ENCODE data around the gene SLC10A3.

The SLC10A3 gene

DNA sequence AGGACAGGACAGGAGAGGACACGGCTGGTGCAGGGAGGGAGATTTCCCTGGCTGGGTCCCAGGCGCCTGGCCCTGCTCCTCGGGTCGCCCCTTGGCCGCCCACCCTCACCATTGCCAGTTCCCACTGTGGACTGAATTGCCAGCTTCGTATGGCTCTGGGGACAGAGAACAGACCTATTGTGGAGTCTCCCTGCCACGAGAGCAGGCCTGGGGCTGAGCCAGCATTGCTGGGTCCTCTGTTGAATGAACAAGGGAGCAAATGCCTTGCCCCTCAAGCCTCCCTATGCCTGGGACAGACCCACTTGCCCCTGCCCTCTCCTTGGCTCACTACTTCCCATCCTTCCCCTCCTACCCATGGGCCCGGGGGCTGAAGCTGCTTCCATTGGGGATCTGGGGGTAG lies 28.0 kb downstream of the SLC10A3 start:
- no peak for DNase-seq

DNA sequence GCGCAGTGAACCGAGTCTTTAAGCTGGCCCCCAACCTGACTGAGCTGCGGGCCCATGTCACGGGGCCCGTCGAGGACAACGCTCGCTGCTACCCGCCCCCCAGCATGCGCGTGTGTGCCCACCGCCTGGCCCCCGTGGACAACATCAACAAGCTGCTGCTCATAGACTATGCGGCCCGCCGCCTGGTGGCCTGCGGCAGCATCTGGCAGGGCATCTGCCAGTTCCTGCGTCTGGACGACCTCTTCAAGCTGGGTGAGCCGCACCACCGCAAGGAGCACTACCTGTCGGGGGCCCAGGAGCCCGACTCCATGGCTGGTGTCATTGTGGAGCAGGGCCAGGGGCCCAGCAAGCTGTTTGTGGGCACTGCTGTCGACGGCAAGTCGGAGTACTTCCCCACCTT lies 30.1 kb downstream of the SLC10A3 start:
- DNase-seq: no peak

DNA sequence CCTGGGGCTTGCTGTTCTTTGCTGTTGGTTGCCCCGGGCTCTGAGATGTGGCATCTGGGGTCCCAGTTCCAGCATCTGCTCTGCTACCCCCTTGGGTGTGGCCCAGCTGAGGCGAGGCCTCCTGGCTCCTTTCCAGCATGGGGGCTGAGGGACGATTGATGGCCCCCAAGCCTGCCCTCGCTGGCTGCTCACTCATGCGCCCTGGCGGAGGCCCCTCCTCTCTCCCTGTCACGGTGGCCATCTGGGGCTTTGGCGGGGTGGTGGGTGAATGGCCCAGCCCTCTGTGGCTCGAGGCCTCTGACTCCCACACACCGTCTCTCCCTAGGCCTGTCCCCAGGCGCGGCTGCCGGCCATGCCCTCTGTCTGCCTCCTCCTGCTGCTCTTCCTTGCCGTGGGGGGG lies 30.6 kb downstream of the SLC10A3 start:
- no peak for DNase-seq

DNA sequence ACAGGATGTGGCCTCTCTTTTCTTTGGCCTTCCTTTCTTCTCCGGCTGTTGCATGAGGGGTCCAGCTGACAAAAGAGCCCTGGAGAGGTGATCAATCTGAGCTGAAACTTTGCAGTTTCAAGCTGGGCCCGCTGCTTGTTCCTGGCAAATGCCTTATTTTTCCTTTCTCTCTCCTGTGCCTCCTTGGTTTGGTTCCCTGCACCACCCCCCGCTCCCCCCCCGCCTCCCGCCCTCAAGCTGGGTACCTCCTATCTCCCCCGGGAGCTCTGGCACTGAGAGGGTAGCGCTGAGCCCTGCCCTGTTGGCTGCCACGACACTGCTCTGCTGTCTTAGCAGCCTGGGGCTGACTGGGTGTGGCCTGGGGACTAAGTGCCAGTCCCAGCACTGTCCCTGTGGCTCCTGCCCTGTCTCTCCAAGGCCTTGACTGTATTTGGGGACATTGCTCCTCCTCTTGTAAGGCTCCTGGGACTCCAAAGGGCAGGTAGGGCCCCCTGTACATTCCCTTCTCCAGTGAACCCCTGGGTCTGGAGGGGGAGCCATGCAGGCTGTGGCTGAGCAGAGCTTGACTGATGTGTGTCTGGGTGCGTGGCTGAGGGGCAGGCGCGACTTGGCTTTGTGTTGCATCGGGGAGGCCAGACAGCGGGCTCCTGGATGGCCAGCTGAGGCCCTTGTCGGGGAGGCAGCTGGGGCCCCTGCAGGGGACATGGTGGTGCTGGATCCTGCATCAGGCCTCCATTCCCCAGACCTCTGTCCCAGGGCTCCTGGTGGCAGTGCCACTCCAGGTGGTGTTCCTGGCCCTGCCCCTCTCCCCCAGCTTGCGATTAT lies 31.3 kb downstream of the SLC10A3 start:
- peak; percentile 54 for DNase-seq

DNA sequence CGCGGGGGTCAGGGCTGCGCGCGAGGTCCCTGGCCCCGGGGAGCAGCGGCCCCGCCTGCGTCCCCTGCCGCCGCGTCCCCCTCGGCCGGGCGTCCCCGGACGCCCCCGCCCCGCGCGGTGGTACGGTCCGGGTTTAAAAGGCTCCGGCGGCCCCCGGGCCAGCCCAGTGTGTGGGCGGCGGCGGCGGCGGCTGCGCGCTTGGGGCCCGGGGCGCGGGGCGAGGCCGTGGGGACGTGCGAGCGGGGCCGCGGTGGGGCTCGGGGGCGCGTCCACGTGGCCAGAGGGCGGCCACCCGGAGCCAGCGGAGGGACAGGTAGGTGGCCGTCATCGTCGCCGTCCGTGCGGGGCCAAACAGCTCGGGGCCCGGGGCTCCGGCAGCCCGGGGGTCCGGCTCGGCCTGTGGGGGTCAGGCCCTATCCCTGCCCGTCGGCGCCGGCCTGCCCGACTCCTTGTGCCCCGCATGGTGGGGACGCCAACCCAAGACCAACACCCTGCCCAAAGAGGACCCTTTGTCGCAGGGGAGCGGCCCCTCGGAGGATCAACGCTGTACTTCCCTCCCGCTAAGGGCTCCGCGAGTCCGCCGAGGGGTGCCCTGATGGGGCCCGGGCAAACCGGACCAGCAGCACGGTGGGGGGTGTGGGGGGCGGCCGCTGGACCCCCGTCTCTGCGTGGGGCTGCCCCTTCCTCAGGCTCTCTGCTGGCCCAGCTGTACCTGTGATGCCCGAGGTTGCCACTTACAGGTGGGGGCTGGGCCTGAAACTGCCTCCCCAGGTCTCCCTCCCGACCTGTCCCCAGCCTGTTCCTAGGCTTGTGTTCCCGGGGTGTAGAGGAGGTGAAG lies 32.1 kb downstream of the SLC10A3 start, which contains the start of gene PLXNA3:
Gene PLXNA3, plus strand, starts transcription at position 166 of the 838 bp plus-strand sequence. CDS start 1,903 bp downstream, outside the sequence.
- DNase-seq: peak; percentile 68

GRCh38 chrX:154457491-154458115 lies 32.8 kb downstream of the SLC10A3 start:
- DNase-seq: peak; percentile 51

DNA sequence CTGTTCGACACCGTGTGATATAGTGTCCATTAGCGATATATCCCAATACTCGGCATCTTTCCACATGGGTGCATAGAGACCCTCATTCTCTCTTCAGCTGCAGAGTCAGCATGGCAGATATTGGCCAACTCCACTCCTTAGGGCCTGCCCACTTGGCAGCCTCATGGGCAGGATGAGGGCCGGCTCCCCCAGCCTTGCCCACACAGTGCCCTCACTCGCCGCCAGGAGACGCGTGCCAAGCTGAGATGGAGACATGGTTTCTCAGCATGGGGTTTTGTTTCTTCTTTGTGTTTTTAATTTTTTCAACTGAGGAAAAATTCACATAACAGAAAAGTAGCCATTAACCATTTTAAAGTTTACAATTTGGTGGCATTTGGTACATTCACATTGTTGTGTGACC lies 37.6 kb downstream of the SLC10A3 start:
- no peak for DNase-seq

DNA sequence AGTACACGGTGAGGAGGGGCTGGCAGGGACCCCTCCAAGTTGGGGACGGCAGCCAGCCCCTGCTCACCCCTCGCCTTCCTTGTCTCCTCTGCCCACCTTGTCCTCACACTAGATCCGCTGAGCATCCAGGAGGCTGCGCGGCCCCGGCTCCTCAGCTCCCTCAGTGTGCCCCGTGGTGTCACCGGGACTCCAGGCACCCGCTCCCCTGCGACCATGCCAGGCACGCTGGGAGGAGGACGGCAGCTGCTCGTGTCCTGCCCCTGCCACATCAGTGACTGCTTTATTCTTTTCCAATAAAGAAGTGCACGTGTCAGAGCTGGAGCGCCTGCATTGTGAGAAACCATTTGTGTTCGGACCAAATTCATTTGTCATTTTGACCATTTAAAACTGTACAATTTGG lies 40.1 kb downstream of the SLC10A3 start:
- DNase-seq: no peak

DNA sequence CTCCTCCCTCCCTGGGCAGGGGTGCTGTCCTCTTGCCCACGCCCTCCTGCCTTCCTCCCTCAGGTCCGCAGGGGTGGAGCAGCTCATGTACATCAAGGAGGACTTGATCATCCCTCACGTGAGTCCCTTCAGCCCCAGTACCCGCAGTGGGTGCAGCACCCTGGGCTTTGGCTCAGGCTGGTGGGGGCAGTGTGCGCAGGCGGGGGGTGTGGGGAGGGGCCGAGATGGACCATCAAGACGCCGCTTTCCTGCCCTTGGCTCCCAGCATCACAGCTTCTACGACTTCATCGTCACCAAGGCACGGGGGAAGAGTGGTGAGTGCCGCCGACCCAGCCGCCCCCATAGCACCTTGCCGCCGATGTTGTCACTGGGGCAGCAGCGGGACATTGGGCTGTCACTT lies 40.8 kb downstream of the SLC10A3 start:
- no peak for DNase-seq

DNA sequence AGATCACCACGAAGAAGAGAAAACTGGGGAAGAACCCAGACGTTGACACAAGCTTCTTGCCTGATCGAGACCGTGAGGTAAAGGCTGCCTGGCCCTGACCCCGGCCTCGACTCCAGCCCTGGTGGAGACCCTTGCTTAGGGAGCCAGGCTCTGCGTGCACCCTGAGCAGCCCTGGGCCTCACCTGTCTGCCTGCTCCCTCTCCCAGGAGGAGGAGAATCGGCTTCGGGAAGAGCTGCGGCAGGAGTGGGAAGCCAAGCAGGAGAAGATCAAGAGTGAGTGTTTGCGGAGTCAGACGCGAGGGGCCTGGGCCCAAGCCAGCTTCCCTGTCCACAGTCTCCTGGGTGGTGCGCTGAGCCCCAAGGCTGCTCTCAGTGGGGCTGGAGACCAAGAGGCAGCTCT lies 41.9 kb downstream of the SLC10A3 start:
- DNase-seq: no peak

- no peak for DNase-seq
Observed at GRCh38 chrX:154446430-154446829, 44.0 kb downstream of the SLC10A3 start.

DNA sequence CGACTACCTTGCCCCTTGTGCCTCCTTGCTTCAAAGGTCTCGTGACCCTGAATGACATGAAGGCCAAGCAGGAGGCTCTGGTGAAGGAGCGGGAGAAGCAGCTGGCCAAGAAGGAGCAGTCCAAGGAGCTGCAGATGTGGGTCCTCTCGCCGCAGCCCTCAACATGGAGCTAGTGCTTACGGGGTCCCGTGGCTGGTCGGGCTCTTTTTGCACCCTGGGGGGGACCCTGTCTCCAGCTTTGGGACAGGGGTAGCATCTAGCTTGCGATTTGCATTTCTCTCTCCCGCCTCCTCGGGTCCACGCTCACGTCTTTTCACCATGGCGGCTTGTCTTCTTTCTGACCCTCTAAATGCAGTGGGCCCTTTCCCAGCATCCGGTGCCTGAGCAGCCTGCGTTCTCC lies 44.7 kb downstream of the SLC10A3 start:
- no peak for DNase-seq

- DNase-seq: no peak
Observed at GRCh38 chrX:154444755-154445246, 45.6 kb downstream of the SLC10A3 start.

- peak; percentile 81 for DNase-seq
Observed at GRCh38 chrX:154443992-154444754, 46.3 kb downstream of the SLC10A3 start, which contains the start of gene FAM50A. FAM50A (plus strand) TSS chrX:154444141; CDS start chrX:154444236, 95 bp downstream.

DNA sequence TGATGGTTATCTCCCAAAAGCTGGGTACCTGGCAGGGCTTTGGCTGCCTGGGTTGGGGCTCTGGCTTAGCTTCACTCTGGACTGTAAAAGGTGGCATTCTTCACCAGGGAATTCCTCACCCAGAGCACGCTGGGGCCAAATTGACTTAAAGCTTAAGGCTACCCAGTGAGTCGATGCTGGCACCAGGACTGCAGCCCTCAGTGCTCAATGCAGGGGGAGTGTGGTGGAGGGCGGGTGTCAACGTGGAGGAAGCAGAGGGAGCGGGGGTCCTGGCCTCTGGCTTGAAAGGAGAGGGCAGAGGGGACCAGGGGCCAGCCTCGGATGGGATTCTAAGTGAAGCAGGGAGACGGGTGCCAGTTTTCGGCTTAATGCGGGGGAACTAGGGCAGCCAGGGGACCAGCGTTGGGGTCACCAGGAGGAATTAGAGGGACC lies 46.9 kb downstream of the SLC10A3 start:
- no peak for DNase-seq

- no peak for DNase-seq
Observed at GRCh38 chrX:154441984-154442707, 48.3 kb downstream of the SLC10A3 start.

DNA sequence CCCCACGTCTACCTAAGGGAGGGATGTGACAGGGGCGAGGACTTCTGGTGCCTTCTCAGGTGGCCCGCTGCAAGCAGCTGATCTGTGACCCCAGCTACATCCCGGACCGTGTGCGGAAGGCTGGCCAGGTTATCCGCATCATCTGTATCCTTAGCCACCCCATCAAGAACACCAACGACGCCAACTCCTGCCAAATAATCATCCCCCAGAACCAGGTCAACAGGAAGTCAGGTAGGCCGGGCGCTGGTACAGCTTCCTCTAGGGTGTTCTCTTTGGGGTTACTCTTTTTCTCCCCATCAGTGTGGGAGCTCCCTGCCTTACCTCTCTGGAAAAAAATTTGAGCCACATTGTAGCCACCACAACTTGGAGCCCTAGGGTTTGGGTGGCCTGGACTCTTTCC lies 48.9 kb downstream of the SLC10A3 start:
- DNase-seq: no peak

DNA sequence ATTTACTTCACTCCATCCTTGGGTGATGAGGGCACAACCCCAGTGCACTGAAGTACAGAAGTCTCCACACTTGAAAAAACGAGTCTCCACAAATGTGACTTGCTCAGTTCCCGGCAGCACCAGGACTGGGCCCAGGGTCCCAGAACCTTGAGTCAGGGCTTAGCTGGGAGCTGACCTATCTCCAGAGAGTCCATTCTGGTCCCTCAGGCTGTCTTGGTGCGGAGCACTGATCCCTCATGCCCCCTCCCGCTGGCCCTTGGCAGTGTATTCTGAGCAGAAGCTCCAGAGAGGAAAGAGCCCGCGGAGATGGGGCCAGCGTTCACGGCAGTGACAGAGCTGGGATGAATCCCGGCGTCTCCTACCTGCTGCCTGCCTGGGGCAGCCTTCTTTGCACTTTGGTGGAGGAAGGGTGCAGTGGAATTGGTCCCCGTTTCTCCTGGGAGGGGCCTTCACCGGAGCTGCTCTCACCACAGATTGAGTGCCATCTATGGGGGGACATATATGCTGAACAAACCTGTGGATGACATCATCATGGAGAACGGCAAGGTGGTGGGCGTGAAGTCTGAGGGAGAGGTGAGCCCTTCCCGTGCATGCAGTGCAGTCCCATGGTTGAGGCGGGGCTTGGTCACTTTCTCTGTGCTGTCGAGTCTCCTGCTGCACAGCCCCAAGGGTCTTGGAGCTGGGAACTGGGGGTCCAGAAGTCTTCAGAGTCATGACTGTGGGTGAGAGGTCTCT lies 49.6 kb downstream of the SLC10A3 start:
- DNase-seq: no peak

DNA sequence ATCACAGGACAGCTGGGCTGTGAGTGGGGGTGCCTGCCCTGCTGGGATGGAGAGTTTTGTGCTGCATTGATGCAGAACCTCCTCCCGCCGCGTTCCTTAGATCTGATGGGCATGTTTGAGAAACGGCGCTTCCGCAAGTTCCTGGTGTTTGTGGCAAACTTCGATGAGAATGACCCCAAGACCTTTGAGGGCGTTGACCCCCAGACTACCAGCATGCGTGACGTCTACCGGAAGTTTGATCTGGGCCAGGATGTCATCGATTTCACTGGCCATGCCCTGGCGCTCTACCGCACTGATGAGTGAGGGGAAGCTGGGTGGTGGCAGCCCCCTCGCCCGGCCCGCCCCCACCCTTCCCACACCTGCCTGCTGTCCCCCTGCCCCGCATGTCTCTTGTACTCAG lies 50.6 kb downstream of the SLC10A3 start:
- DNase-seq: no peak

DNA sequence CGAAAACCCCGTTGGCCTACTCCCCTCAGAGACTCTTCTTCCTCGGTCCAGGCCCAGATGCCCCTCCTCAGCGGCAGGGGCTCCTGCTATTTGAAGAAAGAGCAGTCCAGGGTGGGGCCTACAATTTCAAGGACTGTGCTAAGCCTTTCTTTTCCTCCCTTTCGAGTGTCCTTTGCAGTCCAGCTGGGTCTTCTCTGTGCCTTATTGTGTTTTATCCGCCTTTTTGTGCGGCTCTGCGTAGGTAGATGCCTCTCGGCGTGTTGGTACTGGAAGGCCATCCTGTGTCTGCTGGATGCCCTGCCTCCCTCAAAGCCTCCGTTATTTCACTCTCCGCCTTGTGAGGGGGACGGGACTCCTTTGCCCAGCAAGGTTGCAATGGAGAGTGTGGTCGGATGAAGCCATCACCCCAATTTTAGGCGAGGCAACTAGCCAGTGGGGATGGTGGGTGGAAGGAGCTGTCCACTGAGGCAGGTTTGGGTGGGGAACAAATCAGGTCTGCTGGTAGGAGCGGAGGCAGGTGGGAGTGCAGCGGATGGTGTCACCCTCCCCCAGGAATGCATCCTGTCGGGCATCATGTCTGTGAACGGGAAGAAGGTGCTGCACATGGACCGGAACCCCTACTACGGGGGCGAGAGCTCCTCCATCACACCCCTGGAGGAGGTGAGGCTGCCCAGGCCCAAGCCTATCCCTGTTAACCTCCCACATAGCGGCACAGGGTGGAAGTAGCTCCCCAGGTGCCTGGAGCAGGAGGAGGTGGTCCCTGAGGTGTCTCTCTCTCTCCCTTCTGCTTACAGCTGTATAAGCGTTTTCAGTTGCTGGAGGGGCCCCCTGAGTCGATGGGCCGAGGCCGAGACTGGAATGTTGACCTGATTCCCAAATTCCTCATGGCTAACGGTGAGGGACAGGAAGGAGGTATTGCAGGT lies 52.2 kb downstream of the SLC10A3 start:
- no peak for DNase-seq
